Measurements from ENCODE around the gene FOXP3. TPM values are rescaled to one million over a fixed set of nuclear protein-coding genes. Genes with fewer than 3 reads are reported as not detected.

FOXP3 gene
- total and polyA plus RNA-seq, 2 experiments from 2014 or later, result 0.11 to 0.28 TPM

DNA sequence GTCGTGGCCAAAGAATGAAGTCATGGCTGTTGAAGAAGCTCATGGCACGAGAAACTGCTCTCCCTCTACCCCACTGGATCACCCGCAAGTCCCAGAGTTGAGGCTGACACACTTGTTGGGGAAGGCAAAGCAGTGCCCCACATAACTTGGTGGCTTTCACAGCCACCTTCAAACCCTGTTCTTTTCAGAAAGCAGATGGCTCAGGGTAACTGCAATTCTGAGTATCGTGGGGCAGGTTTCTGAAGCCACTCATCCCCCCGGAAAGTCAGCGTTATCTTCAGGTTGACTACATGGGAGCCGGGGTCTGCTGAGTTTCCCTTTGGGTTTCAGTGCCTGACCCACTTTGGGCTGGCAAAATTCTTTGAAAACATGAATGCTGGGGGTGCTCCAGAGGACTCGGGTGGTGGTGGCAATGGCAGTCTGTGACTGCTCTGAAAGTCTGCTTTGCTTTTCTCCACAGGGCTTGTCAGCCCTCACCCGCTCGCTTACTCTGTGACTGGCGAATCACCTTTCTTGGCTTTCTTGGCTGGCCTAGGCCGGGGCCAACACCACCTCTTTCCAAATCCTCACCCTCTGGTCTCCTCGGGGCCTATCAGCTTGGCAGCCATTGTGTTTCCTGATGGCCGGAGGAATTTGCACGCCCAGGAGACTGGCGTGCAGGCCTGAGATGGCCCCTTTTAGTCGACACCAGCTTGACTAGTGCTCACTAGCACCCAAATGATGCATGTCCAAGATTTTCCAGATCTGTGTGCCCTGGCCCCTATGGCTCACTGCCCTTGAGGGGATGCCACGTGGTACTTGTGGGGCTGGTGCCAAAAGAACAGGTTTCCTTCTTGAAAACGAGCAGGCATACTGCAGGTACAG, 12.4 kb upstream of the FOXP3 start:
- Histone ChIP-seq H3K4me2 (no peak overlapping the region), H3K9me2 (ENCODE audit: insufficient read depth) (no peaks in the 10 kb centered on the region), H3K27me3 (ENCODE audit: insufficient read depth) (no peaks in the 10 kb centered on the region), H3K36me3 (ENCODE audit: insufficient read depth) (no peaks in the 10 kb centered on the region), H3K4me3 (no peak overlapping the region), H3K79me2 (replicated peaks; ENCODE audit: insufficient read depth) (peaks cover 15% of the 10 kb centered on the region), H2AFZ (no peak overlapping the region), H3K27ac (ENCODE audit: low read depth) (no peak overlapping the region), H3F3A (replicated peaks; ENCODE audit: low read depth) (no peaks in the 10 kb centered on the region), H4K20me1 (replicated peaks; ENCODE audit: insufficient read depth) (no peaks in the 10 kb centered on the region; the same call in 1 of the 2 replicates), H3K4me1 (ENCODE audit: insufficient read depth) (peaks cover 1% of the 10 kb centered on the region; the same call in 1 of the 2 replicates)
- H3K27me3 Mint-ChIP-seq (ENCODE audit: insufficient read depth, low read depth, poor library complexity), result peaks cover 9% of the 10 kb centered on the region
- peaks cover 12% of the 10 kb centered on the region; the same call in 2 of the 3 replicates for H3K36me3 Mint-ChIP-seq (ENCODE audit: low read depth)
- H3K27ac Mint-ChIP-seq, result no peak overlapping the region
- H3K9me3 Mint-ChIP-seq, result no peaks in the 10 kb centered on the region
- DNase-seq (ENCODE audit: low spot score), result no peak
- H3K4me1 Mint-ChIP-seq, result peaks cover 23% of the 10 kb centered on the region
- no peak overlapping the region for H3K4me3 Mint-ChIP-seq
- no peak for ATAC-seq
- TF ChIP-seq, protein P1, sequence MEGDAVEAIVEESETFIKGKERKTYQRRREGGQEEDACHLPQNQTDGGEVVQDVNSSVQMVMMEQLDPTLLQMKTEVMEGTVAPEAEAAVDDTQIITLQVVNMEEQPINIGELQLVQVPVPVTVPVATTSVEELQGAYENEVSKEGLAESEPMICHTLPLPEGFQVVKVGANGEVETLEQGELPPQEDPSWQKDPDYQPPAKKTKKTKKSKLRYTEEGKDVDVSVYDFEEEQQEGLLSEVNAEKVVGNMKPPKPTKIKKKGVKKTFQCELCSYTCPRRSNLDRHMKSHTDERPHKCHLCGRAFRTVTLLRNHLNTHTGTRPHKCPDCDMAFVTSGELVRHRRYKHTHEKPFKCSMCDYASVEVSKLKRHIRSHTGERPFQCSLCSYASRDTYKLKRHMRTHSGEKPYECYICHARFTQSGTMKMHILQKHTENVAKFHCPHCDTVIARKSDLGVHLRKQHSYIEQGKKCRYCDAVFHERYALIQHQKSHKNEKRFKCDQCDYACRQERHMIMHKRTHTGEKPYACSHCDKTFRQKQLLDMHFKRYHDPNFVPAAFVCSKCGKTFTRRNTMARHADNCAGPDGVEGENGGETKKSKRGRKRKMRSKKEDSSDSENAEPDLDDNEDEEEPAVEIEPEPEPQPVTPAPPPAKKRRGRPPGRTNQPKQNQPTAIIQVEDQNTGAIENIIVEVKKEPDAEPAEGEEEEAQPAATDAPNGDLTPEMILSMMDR (conservative IDR thresholded peaks at IDR 0.05; ENCODE audit: low read depth in 2 of 2), result no peak
- TF ChIP-seq POLR2AphosphoS5 (IDR thresholded peaks at IDR 0.05; ENCODE audit: low read depth) (no peak), JUNB (IDR thresholded peaks at IDR 0.05; ENCODE audit: unreplicated experiment) (no peak), EZH2 (IDR thresholded peaks at IDR 0.05; ENCODE audit: low read depth, unreplicated experiment) (no peak), ZNF331 (CRISPR knock-in tag; IDR thresholded peaks at IDR 0.05; ENCODE audit: low read depth) (no peak), CREB1 (CRISPR knock-in tag; IDR thresholded peaks at IDR 0.05; ENCODE audit: low read depth) (no peak), ZNF114 (CRISPR knock-in tag; IDR thresholded peaks at IDR 0.05) (no peak), EZH2phosphoT487 (IDR thresholded peaks at IDR 0.05; ENCODE audit: unreplicated experiment) (no peak)
- TF ChIP-seq, protein P2, sequence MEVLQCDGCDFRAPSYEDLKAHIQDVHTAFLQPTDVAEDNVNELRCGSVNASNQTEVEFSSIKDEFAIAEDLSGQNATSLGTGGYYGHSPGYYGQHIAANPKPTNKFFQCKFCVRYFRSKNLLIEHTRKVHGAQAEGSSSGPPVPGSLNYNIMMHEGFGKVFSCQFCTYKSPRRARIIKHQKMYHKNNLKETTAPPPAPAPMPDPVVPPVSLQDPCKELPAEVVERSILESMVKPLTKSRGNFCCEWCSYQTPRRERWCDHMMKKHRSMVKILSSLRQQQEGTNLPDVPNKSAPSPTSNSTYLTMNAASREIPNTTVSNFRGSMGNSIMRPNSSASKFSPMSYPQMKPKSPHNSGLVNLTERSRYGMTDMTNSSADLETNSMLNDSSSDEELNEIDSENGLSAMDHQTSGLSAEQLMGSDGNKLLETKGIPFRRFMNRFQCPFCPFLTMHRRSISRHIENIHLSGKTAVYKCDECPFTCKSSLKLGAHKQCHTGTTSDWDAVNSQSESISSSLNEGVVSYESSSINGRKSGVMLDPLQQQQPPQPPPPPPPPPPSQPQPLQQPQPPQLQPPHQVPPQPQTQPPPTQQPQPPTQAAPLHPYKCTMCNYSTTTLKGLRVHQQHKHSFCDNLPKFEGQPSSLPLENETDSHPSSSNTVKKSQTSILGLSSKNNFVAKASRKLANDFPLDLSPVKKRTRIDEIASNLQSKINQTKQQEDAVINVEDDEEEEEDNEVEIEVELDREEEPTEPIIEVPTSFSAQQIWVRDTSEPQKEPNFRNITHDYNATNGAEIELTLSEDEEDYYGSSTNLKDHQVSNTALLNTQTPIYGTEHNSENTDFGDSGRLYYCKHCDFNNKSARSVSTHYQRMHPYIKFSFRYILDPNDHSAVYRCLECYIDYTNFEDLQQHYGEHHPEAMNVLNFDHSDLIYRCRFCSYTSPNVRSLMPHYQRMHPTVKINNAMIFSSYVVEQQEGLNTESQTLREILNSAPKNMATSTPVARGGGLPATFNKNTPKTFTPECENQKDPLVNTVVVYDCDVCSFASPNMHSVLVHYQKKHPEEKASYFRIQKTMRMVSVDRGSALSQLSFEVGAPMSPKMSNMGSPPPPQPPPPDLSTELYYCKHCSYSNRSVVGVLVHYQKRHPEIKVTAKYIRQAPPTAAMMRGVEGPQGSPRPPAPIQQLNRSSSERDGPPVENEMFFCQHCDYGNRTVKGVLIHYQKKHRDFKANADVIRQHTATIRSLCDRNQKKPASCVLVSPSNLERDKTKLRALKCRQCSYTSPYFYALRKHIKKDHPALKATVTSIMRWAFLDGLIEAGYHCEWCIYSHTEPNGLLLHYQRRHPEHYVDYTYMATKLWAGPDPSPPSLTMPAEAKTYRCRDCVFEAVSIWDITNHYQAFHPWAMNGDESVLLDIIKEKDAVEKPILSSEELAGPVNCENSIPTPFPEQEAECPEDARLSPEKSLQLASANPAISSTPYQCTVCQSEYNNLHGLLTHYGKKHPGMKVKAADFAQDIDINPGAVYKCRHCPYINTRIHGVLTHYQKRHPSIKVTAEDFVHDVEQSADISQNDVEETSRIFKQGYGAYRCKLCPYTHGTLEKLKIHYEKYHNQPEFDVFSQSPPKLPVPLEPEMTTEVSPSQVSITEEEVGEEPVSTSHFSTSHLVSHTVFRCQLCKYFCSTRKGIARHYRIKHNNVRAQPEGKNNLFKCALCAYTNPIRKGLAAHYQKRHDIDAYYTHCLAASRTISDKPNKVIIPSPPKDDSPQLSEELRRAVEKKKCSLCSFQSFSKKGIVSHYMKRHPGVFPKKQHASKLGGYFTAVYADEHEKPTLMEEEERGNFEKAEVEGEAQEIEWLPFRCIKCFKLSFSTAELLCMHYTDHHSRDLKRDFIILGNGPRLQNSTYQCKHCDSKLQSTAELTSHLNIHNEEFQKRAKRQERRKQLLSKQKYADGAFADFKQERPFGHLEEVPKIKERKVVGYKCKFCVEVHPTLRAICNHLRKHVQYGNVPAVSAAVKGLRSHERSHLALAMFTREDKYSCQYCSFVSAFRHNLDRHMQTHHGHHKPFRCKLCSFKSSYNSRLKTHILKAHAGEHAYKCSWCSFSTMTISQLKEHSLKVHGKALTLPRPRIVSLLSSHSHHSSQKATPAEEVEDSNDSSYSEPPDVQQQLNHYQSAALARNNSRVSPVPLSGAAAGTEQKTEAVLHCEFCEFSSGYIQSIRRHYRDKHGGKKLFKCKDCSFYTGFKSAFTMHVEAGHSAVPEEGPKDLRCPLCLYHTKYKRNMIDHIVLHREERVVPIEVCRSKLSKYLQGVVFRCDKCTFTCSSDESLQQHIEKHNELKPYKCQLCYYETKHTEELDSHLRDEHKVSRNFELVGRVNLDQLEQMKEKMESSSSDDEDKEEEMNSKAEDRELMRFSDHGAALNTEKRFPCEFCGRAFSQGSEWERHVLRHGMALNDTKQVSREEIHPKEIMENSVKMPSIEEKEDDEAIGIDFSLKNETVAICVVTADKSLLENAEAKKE (CRISPR knock-in tag; IDR thresholded peaks at IDR 0.05), result no peak
- TF ChIP-seq, protein P3, sequence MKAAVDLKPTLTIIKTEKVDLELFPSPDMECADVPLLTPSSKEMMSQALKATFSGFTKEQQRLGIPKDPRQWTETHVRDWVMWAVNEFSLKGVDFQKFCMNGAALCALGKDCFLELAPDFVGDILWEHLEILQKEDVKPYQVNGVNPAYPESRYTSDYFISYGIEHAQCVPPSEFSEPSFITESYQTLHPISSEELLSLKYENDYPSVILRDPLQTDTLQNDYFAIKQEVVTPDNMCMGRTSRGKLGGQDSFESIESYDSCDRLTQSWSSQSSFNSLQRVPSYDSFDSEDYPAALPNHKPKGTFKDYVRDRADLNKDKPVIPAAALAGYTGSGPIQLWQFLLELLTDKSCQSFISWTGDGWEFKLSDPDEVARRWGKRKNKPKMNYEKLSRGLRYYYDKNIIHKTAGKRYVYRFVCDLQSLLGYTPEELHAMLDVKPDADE (IDR thresholded peaks at IDR 0.05), result no peak
